Measurements from ENCODE around the gene PRRT3.
"Not testable (repeated sequence)": the region's sequence is repeated elsewhere in the genome, so short reads cannot be mapped to it uniquely, and the experiment has no call there.

The PRRT3 gene

GRCh38 chr3:9917820-9918219 lies 34.4 kb downstream of the PRRT3 start:
- no peak for DNase-seq (ENCODE audit: low spot score)

- peak; percentile 91 for DNase-seq (ENCODE audit: low spot score)
These were observed 35.2 kb downstream of the PRRT3 start, which contains the start of gene IL17RC for GRCh38 chr3:9916734-9917680. Gene IL17RC, plus strand, starts transcription at chr3:9917098. Its CDS starts 218 bp downstream, at chr3:9917316.

- peak; percentile 54 for DNase-seq (ENCODE audit: low spot score)
These were observed 35.9 kb downstream of the PRRT3 start for GRCh38 chr3:9916346-9916733.

GRCh38 chr3:9915254-9916141 lies 36.7 kb downstream of the PRRT3 start:
- peak; percentile 54 for DNase-seq (ENCODE audit: low spot score)

GRCh38 chr3:9914559-9915253 lies 37.5 kb downstream of the PRRT3 start:
- no peak for DNase-seq (ENCODE audit: low spot score)

- no peak for DNase-seq (ENCODE audit: low spot score)
These were observed 38.2 kb downstream of the PRRT3 start for GRCh38 chr3:9914011-9914410.

- no peak for DNase-seq (ENCODE audit: low spot score)
These were observed 38.6 kb downstream of the PRRT3 start for GRCh38 chr3:9913601-9914000.

- DNase-seq (ENCODE audit: low spot score): no peak
These were observed 39.8 kb downstream of the PRRT3 start for GRCh38 chr3:9912294-9912935.

GRCh38 chr3:9911863-9912262 lies 40.3 kb downstream of the PRRT3 start:
- DNase-seq (ENCODE audit: low spot score): no peak

- no peak for DNase-seq (ENCODE audit: low spot score)
These were observed 42.8 kb downstream of the PRRT3 start for GRCh38 chr3:9909221-9910013.

- no peak for DNase-seq (ENCODE audit: low spot score)
These were observed 43.9 kb downstream of the PRRT3 start for GRCh38 chr3:9908286-9908685.

- no peak for DNase-seq (ENCODE audit: low spot score)
These were observed 45.7 kb downstream of the PRRT3 start for GRCh38 chr3:9906480-9906879.

- DNase-seq (ENCODE audit: low spot score): no peak
These were observed 48.3 kb downstream of the PRRT3 start for GRCh38 chr3:9903904-9904303.

GRCh38 chr3:9903238-9903624 lies 49.0 kb downstream of the PRRT3 start:
- peak; percentile 69 for DNase-seq (ENCODE audit: low spot score)

GRCh38 chr3:9902372-9903237 lies 49.6 kb downstream of the PRRT3 start, which contains the start of gene IL17RE:
Gene IL17RE, plus strand, starts transcription at chr3:9902848. Its CDS starts 85 bp downstream, at chr3:9902933.
- peak; percentile 27 for DNase-seq (ENCODE audit: low spot score)

GRCh38 chr3:9901967-9902366 lies 50.2 kb downstream of the PRRT3 start:
- no peak for DNase-seq (ENCODE audit: low spot score)

- not testable (repeated sequence) for DNase-seq (ENCODE audit: low spot score)
These were observed 51.2 kb downstream of the PRRT3 start for GRCh38 chr3:9900965-9901415.

- DNase-seq (ENCODE audit: low spot score): no peak
These were observed 52.9 kb downstream of the PRRT3 start for GRCh38 chr3:9899289-9899791.
